Esophagus muscularis mucosa (tissue), 4 donors: Measurements from ENCODE around the gene POLR2M. TPM values are rescaled to one million over a fixed set of nuclear protein-coding genes. Genes with fewer than 3 reads are reported as not detected.

Experiments
- DNase-seq: peaks from one replicate; pipeline ENCODE4 v3.0.0-alpha.2; 2017; ENCODE audit errors: extremely low spot score
- H3K27ac ChIP-seq, 4 donors: fragments of 200-600 bp; sonication (generic); replicated peaks in 1 of 4; 1 replicate in 3 of 4; 2 replicates in 1 of 4; pipeline ENCODE4 v1.5.1; 2016 to 2019; ENCODE audit warnings: mild to moderate bottlenecking in 1 of 4
- H3K27me3 ChIP-seq, 4 donors: fragments of 200-600 bp; sonication (generic); one replicate each; pipeline versions ENCODE4 v1.5.1 to v1.6.0; 2016 to 2019
- H3K36me3 ChIP-seq, 4 donors: fragments of 200-600 bp; sonication (generic); one replicate each; pipeline ENCODE4 v1.5.1; 2016 to 2019
- H3K4me1 ChIP-seq, 4 donors: fragments of 200-600 bp; sonication (generic); one replicate each; pipeline ENCODE4 v1.5.1; 2016 to 2019
- H3K4me3 ChIP-seq, 4 donors: fragments of 200-600 bp; sonication (generic); 1 replicate in 2 of 4; 2 replicates in 2 of 4; pipeline ENCODE4 v1.5.1; 2016 to 2019; ENCODE audit warnings: mild to moderate bottlenecking in 4 of 4, moderate library complexity in 1 of 4
- H3K9me3 ChIP-seq, 4 donors: fragments of 200-600 bp; sonication (generic); 1 replicate in 3 of 4; 2 replicates in 1 of 4; pipeline ENCODE4 v1.5.1; 2016 to 2019
- EP300 ChIP-seq: sonication (generic); formaldehyde crosslinking; IDR thresholded peaks from one replicate; pipeline ENCODE4 v1.6.1; 2017; ENCODE audit warnings: antibody characterized with exemption
- POLR2A ChIP-seq: fragments of 450-650 bp; IDR thresholded peaks from one replicate; pipeline ENCODE4 v1.6.1; 2017; ENCODE audit warnings: antibody characterized with exemption, moderate library complexity, mild to moderate bottlenecking, low read depth
- POLR2AphosphoS5 ChIP-seq, 2 donors: sonication (generic); formaldehyde crosslinking; IDR thresholded peaks; one replicate each; pipeline ENCODE4 v1.6.1; 2017; ENCODE audit warnings: antibody characterized with exemption in 2 of 2
- WGBS: methylation state at CpG from one replicate; pipeline ENCODE4 v1.1.5; 2018; 5-methylcytosine and 5-hydroxymethylcytosine counted together
- intact Hi-C: fragments of 100-400 bp; cut with DNase I; formaldehyde crosslinking; loops from one replicate; pipeline ENCODE4 v1.15.1; 2023
- total RNA-seq, 4 donors: library from RNA; depleted of rRNA; stranded (reverse); fragments of >200 nt; gene quantifications; one replicate each; pipeline versions ENCODE4 v1.1.0 to v1.2.1, GENCODE V29; 2016
- TF ChIP-seq, protein P1 (sequence below), 3 experiments: fragments of 200-600 bp in 2 of 3; fragments of 450-650 bp in 1 of 3; sonication (generic) in 2 of 3; IDR thresholded peaks; one replicate each; pipeline ENCODE4 v1.5.1; 2017 to 2019; ENCODE audit warnings: antibody characterized with exemption in 3 of 3, mild to moderate bottlenecking in 2 of 3, moderate library complexity in 1 of 3

POLR2M gene
- total RNA-seq, 4 donors from 2014 or later: 133 to 799 (median 379) TPM

DNA sequence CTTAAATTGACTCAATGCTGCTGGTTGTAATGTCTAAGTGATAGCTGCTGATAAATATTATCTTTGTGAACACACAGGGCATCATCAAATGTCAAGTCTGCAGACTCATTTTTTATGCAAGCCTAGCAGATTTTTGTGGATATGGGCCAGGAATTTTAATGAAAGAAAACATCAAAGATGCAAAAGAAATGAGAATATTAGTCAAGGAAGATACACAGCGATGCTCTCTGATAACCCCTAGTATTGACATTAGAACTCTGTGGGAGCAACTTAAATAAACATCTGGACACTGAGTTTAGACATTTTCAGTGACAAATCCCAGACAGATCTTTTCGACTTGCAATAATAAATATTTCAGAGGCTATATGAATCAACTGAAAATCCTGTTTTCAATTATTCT is 28.3 kb downstream of the POLR2M start:
- WGBS: 52% methylated on average over 2 of the region's 2 CpGs

DNA sequence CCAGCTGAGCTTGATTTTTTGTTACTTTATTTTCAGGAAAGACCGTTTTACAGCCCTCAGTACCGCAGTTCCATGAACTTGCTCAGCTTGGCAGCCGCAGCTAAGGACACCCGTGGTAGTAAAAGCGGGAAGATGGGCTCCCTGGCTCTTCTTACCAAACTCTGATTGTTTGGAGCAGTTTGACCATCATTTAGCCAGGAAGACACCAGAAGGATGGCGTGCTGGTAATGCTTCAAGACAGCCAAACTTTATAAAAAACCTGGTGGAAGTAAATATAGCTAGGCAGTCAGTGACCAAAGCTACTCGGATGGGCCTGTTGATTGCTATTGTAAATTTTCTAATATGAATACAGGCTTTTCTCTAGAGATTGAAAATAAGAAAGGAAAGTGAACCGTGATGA is 28.9 kb downstream of the POLR2M start:
- peak; percentile 50 for DNase-seq
- intact Hi-C loops: no loop called here
- WGBS: 71% methylated on average over 8 of the region's 8 CpGs

More for the DNA sequence above, 28.3 kb downstream of the POLR2M start:
- Histone ChIP-seq H3K9me3 (no peaks in the 10 kb centered on the region), H3K4me1 (peaks cover 0 to 10% (median 2%) of the 10 kb centered on the region in 4 donors), H3K27me3 (no peaks in the 10 kb centered on the region), H3K27ac (no peak overlapping the region), H3K4me3 (no peak overlapping the region), H3K36me3 (no peaks in the 10 kb centered on the region)
- TF ChIP-seq POLR2AphosphoS5 (IDR thresholded peaks at IDR 0.05) (no peak), EP300 (no peak), POLR2A (no peak)
- TF ChIP-seq, protein P1, sequence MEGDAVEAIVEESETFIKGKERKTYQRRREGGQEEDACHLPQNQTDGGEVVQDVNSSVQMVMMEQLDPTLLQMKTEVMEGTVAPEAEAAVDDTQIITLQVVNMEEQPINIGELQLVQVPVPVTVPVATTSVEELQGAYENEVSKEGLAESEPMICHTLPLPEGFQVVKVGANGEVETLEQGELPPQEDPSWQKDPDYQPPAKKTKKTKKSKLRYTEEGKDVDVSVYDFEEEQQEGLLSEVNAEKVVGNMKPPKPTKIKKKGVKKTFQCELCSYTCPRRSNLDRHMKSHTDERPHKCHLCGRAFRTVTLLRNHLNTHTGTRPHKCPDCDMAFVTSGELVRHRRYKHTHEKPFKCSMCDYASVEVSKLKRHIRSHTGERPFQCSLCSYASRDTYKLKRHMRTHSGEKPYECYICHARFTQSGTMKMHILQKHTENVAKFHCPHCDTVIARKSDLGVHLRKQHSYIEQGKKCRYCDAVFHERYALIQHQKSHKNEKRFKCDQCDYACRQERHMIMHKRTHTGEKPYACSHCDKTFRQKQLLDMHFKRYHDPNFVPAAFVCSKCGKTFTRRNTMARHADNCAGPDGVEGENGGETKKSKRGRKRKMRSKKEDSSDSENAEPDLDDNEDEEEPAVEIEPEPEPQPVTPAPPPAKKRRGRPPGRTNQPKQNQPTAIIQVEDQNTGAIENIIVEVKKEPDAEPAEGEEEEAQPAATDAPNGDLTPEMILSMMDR (IDR thresholded peaks at IDR 0.05): no peak
- intact Hi-C loops: loop anchor here (5.0 kb wide), 1 partner anchor 68 kb away; no protein-coding TSS in a partner anchor
- no peak for DNase-seq

DNA sequence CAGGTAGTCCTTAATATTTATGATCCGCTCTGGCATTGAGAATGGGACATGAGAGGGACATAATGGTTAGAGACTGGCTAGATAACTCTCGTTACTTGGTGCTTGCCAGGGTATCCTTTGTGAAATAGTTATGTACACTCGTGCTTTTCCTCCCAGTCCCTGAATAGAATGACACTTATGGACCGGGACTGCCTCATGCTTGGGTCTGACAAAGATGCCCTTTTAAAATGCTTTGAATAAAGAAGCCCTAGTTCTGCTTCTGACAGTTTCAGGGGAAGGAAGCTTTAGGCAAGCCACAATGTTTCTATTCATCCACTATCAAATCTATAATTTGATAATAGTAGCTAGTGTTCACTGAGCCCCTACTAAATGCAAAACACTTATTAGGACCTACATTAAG is 29.4 kb downstream of the POLR2M start:
- TF ChIP-seq EP300: no peak
- no peak for TF ChIP-seq POLR2AphosphoS5 (IDR thresholded peaks at IDR 0.05)
- TF ChIP-seq, protein P1 (IDR thresholded peaks at IDR 0.05): no peak
- no peak for TF ChIP-seq POLR2A
- DNase-seq: no peak

More for the DNA sequence above, 28.9 kb downstream of the POLR2M start:
- peaks cover 0 to 10% (median 2%) of the 10 kb centered on the region in 4 donors for H3K4me1 ChIP-seq
- H3K36me3 ChIP-seq: no peaks in the 10 kb centered on the region
- H3K27me3 ChIP-seq: no peaks in the 10 kb centered on the region
- no peak overlapping the region for H3K27ac ChIP-seq
- no peaks in the 10 kb centered on the region for H3K9me3 ChIP-seq
- no peak for TF ChIP-seq EP300
- TF ChIP-seq, protein P1 (IDR thresholded peaks at IDR 0.05): no peak
- TF ChIP-seq POLR2AphosphoS5 (IDR thresholded peaks at IDR 0.05): no peak
- TF ChIP-seq POLR2A: no peak
- H3K4me3 ChIP-seq: no peak overlapping the region

DNA sequence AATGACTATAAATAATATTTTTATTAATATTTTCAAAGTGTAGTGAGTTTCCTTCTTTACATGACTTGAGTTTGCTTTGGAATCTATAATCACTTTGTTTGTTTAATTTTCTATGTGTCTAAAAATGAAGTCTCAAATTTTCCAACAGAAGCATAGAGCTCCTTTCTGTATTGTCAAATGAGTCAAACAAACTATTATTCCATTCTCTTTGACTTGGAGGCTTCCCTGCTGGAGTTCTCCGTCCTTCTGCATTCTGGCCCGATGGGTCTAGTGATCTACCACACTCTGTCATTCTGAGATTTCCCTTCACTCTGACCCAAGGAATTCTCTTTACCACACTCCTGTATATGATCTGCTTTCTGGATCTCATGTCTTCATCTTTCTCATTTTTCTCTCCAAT is 30.1 kb downstream of the POLR2M start:
- TF ChIP-seq EP300 (no peak), POLR2AphosphoS5 (IDR thresholded peaks at IDR 0.05) (no peak), POLR2A (no peak)
- TF ChIP-seq, protein P1 (IDR thresholded peaks at IDR 0.05): no peak
- WGBS: 74% methylated on average over 2 of the region's 2 CpGs
- Histone ChIP-seq H3K4me3 (no peak overlapping the region), H3K27ac (no peak overlapping the region), H3K27me3 (no peaks in the 10 kb centered on the region), H3K36me3 (no peaks in the 10 kb centered on the region), H3K9me3 (no peaks in the 10 kb centered on the region), H3K4me1 (peaks cover 0 to 10% (median 2%) of the 10 kb centered on the region in 4 donors)
- no peak for DNase-seq
- intact Hi-C loops: no loop called here

More for the DNA sequence above, 29.4 kb downstream of the POLR2M start:
- Histone ChIP-seq H3K4me1 (peaks cover 0 to 10% (median 2%) of the 10 kb centered on the region in 4 donors), H3K27ac (no peak overlapping the region), H3K36me3 (no peaks in the 10 kb centered on the region), H3K9me3 (no peaks in the 10 kb centered on the region), H3K4me3 (no peak overlapping the region), H3K27me3 (no peaks in the 10 kb centered on the region)
- intact Hi-C loops: no loop called here
- WGBS: 84% methylated on average over 4 of the region's 4 CpGs

- H3K9me3 ChIP-seq: no peaks in the 10 kb centered on the region
- H3K27me3 ChIP-seq: no peaks in the 10 kb centered on the region
- no peak overlapping the region for H3K27ac ChIP-seq
- no peak for DNase-seq
- no peak overlapping the region for H3K4me3 ChIP-seq
- no peaks in the 10 kb centered on the region for H3K4me1 ChIP-seq
- H3K36me3 ChIP-seq: no peaks in the 10 kb centered on the region
- intact Hi-C loops: no loop called here
- TF ChIP-seq, protein P1 (IDR thresholded peaks at IDR 0.05): no peak
- TF ChIP-seq POLR2A: no peak
- no peak for TF ChIP-seq POLR2AphosphoS5 (IDR thresholded peaks at IDR 0.05)
- TF ChIP-seq EP300: no peak
- WGBS: 88% methylated on average over 1 of the region's 1 CpG
Measured at GRCh38 chr15:57738734-57739237, 32.3 kb downstream of the POLR2M start.
